GM19372 (cell line): ENCODE data around the gene ARHGAP10.

ENCODE experiments used
- ATAC-seq: cut with Tn5 transposase; IDR thresholded peaks from one replicate; pipeline ENCODE4 v1.9.1; 2021; ENCODE audit warnings: mild to moderate bottlenecking, low read depth, moderate library complexity; ENCODE audit not compliant: unreplicated experiment

The ARHGAP10 gene

GRCh38 chr4:147765121-147765529 is 33.2 kb downstream of the ARHGAP10 start:
- ATAC-seq, result no peak

GRCh38 chr4:147768113-147768512 is 36.2 kb downstream of the ARHGAP10 start:
- no peak for ATAC-seq

- no peak for ATAC-seq
These were observed 37.5 kb downstream of the ARHGAP10 start for GRCh38 chr4:147769386-147769785.

GRCh38 chr4:147770831-147771230 is 38.9 kb downstream of the ARHGAP10 start:
- ATAC-seq, result no peak

- no peak for ATAC-seq
These were observed 40.2 kb downstream of the ARHGAP10 start for GRCh38 chr4:147772056-147772455.

GRCh38 chr4:147772459-147772969 is 40.6 kb downstream of the ARHGAP10 start:
- ATAC-seq, result no peak

GRCh38 chr4:147773261-147774184 is 41.6 kb downstream of the ARHGAP10 start:
- ATAC-seq, result no peak

GRCh38 chr4:147776716-147777115 is 44.8 kb downstream of the ARHGAP10 start:
- ATAC-seq, result no peak

- ATAC-seq, result no peak
These were observed 45.7 kb downstream of the ARHGAP10 start for GRCh38 chr4:147777456-147778091.

GRCh38 chr4:147778942-147779341 is 47.1 kb downstream of the ARHGAP10 start:
- peak; percentile 62 for ATAC-seq

- no peak for ATAC-seq
These were observed 47.6 kb downstream of the ARHGAP10 start for GRCh38 chr4:147779451-147779850.

- ATAC-seq, result peak; percentile 51
These were observed 48.4 kb downstream of the ARHGAP10 start for GRCh38 chr4:147780137-147780777.

- no peak for ATAC-seq
These were observed 50.3 kb downstream of the ARHGAP10 start for GRCh38 chr4:147782087-147782781.

- no peak for ATAC-seq
These were observed 53.2 kb downstream of the ARHGAP10 start for GRCh38 chr4:147785129-147785528.

GRCh38 chr4:147786031-147786430 is 54.1 kb downstream of the ARHGAP10 start:
- ATAC-seq, result peak; percentile 75

- ATAC-seq, result no peak
These were observed 54.6 kb downstream of the ARHGAP10 start for GRCh38 chr4:147786531-147786930.

GRCh38 chr4:147787204-147787603 is 55.3 kb downstream of the ARHGAP10 start:
- ATAC-seq, result no peak

- ATAC-seq, result no peak
These were observed 56.9 kb downstream of the ARHGAP10 start for GRCh38 chr4:147788791-147789190.

- ATAC-seq, result no peak
These were observed 57.7 kb downstream of the ARHGAP10 start for GRCh38 chr4:147789596-147789995.

- ATAC-seq, result no peak
These were observed 58.5 kb downstream of the ARHGAP10 start for GRCh38 chr4:147790412-147790811.
